HepG2 (cell line): ENCODE results near the gene CLCN4. TPM values are rescaled to one million over a fixed set of nuclear protein-coding genes. Genes with fewer than 3 reads are reported as not detected.

Experiments
- ATAC-seq: fragments of 200-7000 bp; cut with Tn5 transposase; 3 replicates; pipeline ENCODE4 v1.9.1; 2020; ENCODE audit warnings: mild to moderate bottlenecking, moderate library complexity
- BruUV-seq: library from RNA; stranded (reverse); fragments of 400-500 nt; replicated peaks from 2 replicates; lab custom pipeline; 2021; lab: Mats Ljungman, UMichigan
- CTCF ChIA-PET: fragments of 300-600 bp; formaldehyde crosslinking; extraction: SDS; loops from one replicate; lab custom pipeline; 2021; ENCODE audit warnings: low total read pairs, inconsistent platforms, low intra/inter-chr PET ratio; lab: Yijun Ruan, JAX
- POLR2A ChIA-PET: fragments of 350-600 bp; sonication (Branson Sonifier 250); formaldehyde crosslinking; loops from one replicate; lab custom pipeline; 2020; ENCODE audit warnings: antibody characterized with exemption, inconsistent platforms; lab: Yijun Ruan, JAX
- DNase-seq: peaks from one replicate; pipeline ENCODE4 v3.0.0-alpha.2; 2015; ENCODE audit warnings: low spot score
- FAIRE-seq: peaks from 3 replicates; lab custom pipeline; 2011; peaks lifted over from hg19 to GRCh38; lab: Jason Lieb, UNC
- H2AFZ ChIP-seq: one replicate; pipeline ENCODE4 v1.6.1; 2011; ENCODE audit warnings: low read length, inconsistent platforms
- H3K27ac ChIP-seq: fragments of 300-600 bp; 3 replicates; pipeline ENCODE4 v1.8.0; 2011; ENCODE audit warnings: mixed run types, mild to moderate bottlenecking, mixed read lengths, low read length, inconsistent platforms; ENCODE audit not compliant: insufficient read depth; ENCODE audit errors: extremely low read length
- H3K27me3 ChIP-seq, 2 experiments: fragments of 200-600 bp in 1 of 2; 2 replicates in 1 of 2; 3 replicates in 1 of 2; pipeline versions ENCODE4 v1.6.0 to v1.8.0; 2011; ENCODE audit warnings: low read length in 2 of 2, mild to moderate bottlenecking in 2 of 2, moderate library complexity in 2 of 2, inconsistent platforms in 1 of 2; ENCODE audit not compliant: insufficient read depth in 2 of 2, control insufficient read depth in 1 of 2
- H3K36me3 ChIP-seq, 2 experiments: fragments of 200-600 bp in 1 of 2; replicated peaks in 1 of 2; 2 replicates in 1 of 2; 3 replicates in 1 of 2; pipeline versions ENCODE4 v1.5.1 to v1.8.0; 2011; ENCODE audit warnings: low read length in 2 of 2, inconsistent platforms in 1 of 2; ENCODE audit not compliant: insufficient read depth in 2 of 2, control insufficient read depth in 1 of 2
- H3K4me1 ChIP-seq: 2 replicates; pipeline ENCODE4 v1.5.1; 2012; ENCODE audit warnings: low read length, inconsistent platforms; ENCODE audit not compliant: insufficient read depth
- H3K4me2 ChIP-seq: 2 replicates; pipeline ENCODE4 v1.6.0; 2011; ENCODE audit warnings: low read depth, low read length, inconsistent platforms
- H3K4me3 ChIP-seq, 3 experiments: fragments of 200-600 bp in 1 of 3; sonication (generic), shearing (Covaris generic) in 1 of 3; replicated peaks in 1 of 3; 2 replicates each; pipeline ENCODE4 v1.5.1; 2011 to 2016; ENCODE audit warnings: low read length in 3 of 3, inconsistent platforms in 2 of 3, low read depth in 2 of 3, mild to moderate bottlenecking in 2 of 3, control low read depth in 1 of 3, mixed read lengths in 1 of 3; ENCODE audit not compliant: insufficient read depth in 1 of 3
- H3K79me2 ChIP-seq: one replicate; pipeline ENCODE4 v1.6.1; 2011; ENCODE audit warnings: low read length, inconsistent platforms; ENCODE audit not compliant: insufficient read depth
- H3K9ac ChIP-seq: 2 replicates; pipeline ENCODE4 v1.6.0; 2011; ENCODE audit warnings: mild to moderate bottlenecking, low read depth, low read length, inconsistent platforms; ENCODE audit not compliant: insufficient read depth
- H3K9me3 ChIP-seq: 2 replicates; pipeline ENCODE4 v1.5.1; 2012; ENCODE audit warnings: mild to moderate bottlenecking, low read length
- H4K20me1 ChIP-seq: 2 replicates; pipeline ENCODE4 v1.6.0; 2011; ENCODE audit warnings: inconsistent platforms, mild to moderate bottlenecking, low read length, moderate library complexity; ENCODE audit not compliant: insufficient read depth
- ETV5 ChIP-seq: IDR thresholded peaks from 2 replicates; pipeline ENCODE4 v1.6.1; 2018; ENCODE audit warnings: missing biosample characterization, missing genetic modification reagents, inconsistent platforms, borderline replicate concordance
- HDAC2 ChIP-seq: sonication (generic); formaldehyde crosslinking; IDR thresholded peaks from 2 replicates; pipeline ENCODE4 v1.4.0; 2020; ENCODE audit warnings: missing genetic modification reagents
- NFATC3 ChIP-seq: sonication (generic); formaldehyde crosslinking; IDR thresholded peaks from 2 replicates; pipeline ENCODE4 v1.5.1; 2020; ENCODE audit warnings: mild to moderate bottlenecking, missing genetic modification reagents
- NR2F2 ChIP-seq: IDR thresholded peaks from 2 replicates; pipeline ENCODE4 v1.6.1; 2012; ENCODE audit warnings: low read depth, inconsistent platforms, borderline replicate concordance
- REPIN1 ChIP-seq: sonication (generic); formaldehyde crosslinking; IDR thresholded peaks from 2 replicates; pipeline ENCODE4 v1.8.0; 2022; ENCODE audit warnings: missing genetic modification reagents, low read depth, mild to moderate bottlenecking, borderline replicate concordance
- SOX5 ChIP-seq: IDR thresholded peaks from 2 replicates; pipeline ENCODE4 v1.6.1; 2016; ENCODE audit warnings: borderline replicate concordance
- STAT5B ChIP-seq: sonication (generic); formaldehyde crosslinking; IDR thresholded peaks from 2 replicates; pipeline ENCODE4 v1.4.0; 2020; ENCODE audit warnings: missing genetic modification reagents
- SUZ12 ChIP-seq: fragments of 150-350 bp; IDR thresholded peaks from 2 replicates; pipeline ENCODE4 v1.6.1; 2014; ENCODE audit warnings: low read depth, low read length
- TFDP2 ChIP-seq: sonication (generic); formaldehyde crosslinking; IDR thresholded peaks from 2 replicates; pipeline ENCODE4 v1.4.0; 2020; ENCODE audit warnings: missing genetic modification reagents
- ZNF547 ChIP-seq: sonication (generic); formaldehyde crosslinking; IDR thresholded peaks from 2 replicates; pipeline ENCODE4 v1.5.1; 2020; ENCODE audit warnings: mild to moderate bottlenecking, missing genetic modification reagents
- ZNF564 ChIP-seq: sonication (generic); formaldehyde crosslinking; IDR thresholded peaks from 2 replicates; pipeline ENCODE4 v1.8.1; 2023; ENCODE audit warnings: mild to moderate bottlenecking, missing genetic modification reagents
- WGBS: methylation state at CpG from one replicate; pipeline ENCODE4 v1.1.6; 2017; ENCODE audit warnings: low lambda C conversion rate; 5-methylcytosine and 5-hydroxymethylcytosine counted together
- in situ Hi-C: cut with HindIII; loops from 2 replicates; pipeline ENCODE4 v1.10.0; 2017; ENCODE audit warnings: low pct_unique_long_range_greater_than_20kb; ENCODE audit not compliant: extremely low pct_ligation_motif_present
- intact Hi-C: fragments of 100-400 bp; cut with micrococcal nuclease; formaldehyde crosslinking; loops from one replicate; pipeline ENCODE4 v1.10.0; 2022; ENCODE audit not compliant: unreplicated experiment
- polyA plus RNA-seq, 8 experiments: library from polyadenylated mRNA; depleted of rRNA in 3 of 8; stranded (reverse) in 7 of 8; unstranded in 1 of 8; fragments of >200 nt; fragmentation: Illumina TruSeq in 4 of 8; extraction: Trizol in 4 of 8; gene quantifications; 2 replicates each; pipeline versions ENCODE4 v1.2.1 to v1.2.3, GENCODE V29; 2011 to 2016; ENCODE audit warnings: low read depth in 4 of 8, missing spikeins in 1 of 8, mixed read lengths in 1 of 8; ENCODE audit not compliant: insufficient read depth in 1 of 8
- total RNA-seq, 5 experiments: library from RNA; depleted of rRNA; stranded (reverse); fragments of >200 nt; fragmentation: Illumina TruSeq; extraction: Trizol; gene quantifications; 2 replicates each; pipeline ENCODE4 v1.2.3, GENCODE V29; 2016; ENCODE audit warnings: low read depth in 1 of 5
- TF ChIP-seq, protein P1 (sequence below): IDR thresholded peaks from 2 replicates; pipeline ENCODE4 v1.6.1; 2016; ENCODE audit warnings: low read depth, missing genetic modification reagents, missing compliant biosample characterization

CLCN4 gene
- total and polyA plus RNA-seq, 2 of the 13 experiments (the other 11 are each of a cell fraction or from before 2014, with no cell fraction given) = 1.8 to 2.5 TPM

- CTCF ChIA-PET = no interaction called here
- no peaks in the 10 kb centered on the region for H3K4me1 ChIP-seq
- H3K9ac ChIP-seq = no peak overlapping the region
- H3K27ac ChIP-seq = no peak overlapping the region
- no TSS peak for BruUV-seq
- TF ChIP-seq REPIN1 (CRISPR knock-in tag) (no peak), ETV5 (CRISPR knock-in tag) (no peak), TFDP2 (no peak), SOX5 (CRISPR knock-in tag) (no peak), HDAC2 (CRISPR knock-in tag) (no peak), NR2F2 (no peak), ZNF564 (no peak), NFATC3 (CRISPR knock-in tag) (no peak), ZNF547 (CRISPR knock-in tag) (no peak), SUZ12 (no peak), STAT5B (CRISPR knock-in tag) (no peak)
- TF ChIP-seq, protein P1, sequence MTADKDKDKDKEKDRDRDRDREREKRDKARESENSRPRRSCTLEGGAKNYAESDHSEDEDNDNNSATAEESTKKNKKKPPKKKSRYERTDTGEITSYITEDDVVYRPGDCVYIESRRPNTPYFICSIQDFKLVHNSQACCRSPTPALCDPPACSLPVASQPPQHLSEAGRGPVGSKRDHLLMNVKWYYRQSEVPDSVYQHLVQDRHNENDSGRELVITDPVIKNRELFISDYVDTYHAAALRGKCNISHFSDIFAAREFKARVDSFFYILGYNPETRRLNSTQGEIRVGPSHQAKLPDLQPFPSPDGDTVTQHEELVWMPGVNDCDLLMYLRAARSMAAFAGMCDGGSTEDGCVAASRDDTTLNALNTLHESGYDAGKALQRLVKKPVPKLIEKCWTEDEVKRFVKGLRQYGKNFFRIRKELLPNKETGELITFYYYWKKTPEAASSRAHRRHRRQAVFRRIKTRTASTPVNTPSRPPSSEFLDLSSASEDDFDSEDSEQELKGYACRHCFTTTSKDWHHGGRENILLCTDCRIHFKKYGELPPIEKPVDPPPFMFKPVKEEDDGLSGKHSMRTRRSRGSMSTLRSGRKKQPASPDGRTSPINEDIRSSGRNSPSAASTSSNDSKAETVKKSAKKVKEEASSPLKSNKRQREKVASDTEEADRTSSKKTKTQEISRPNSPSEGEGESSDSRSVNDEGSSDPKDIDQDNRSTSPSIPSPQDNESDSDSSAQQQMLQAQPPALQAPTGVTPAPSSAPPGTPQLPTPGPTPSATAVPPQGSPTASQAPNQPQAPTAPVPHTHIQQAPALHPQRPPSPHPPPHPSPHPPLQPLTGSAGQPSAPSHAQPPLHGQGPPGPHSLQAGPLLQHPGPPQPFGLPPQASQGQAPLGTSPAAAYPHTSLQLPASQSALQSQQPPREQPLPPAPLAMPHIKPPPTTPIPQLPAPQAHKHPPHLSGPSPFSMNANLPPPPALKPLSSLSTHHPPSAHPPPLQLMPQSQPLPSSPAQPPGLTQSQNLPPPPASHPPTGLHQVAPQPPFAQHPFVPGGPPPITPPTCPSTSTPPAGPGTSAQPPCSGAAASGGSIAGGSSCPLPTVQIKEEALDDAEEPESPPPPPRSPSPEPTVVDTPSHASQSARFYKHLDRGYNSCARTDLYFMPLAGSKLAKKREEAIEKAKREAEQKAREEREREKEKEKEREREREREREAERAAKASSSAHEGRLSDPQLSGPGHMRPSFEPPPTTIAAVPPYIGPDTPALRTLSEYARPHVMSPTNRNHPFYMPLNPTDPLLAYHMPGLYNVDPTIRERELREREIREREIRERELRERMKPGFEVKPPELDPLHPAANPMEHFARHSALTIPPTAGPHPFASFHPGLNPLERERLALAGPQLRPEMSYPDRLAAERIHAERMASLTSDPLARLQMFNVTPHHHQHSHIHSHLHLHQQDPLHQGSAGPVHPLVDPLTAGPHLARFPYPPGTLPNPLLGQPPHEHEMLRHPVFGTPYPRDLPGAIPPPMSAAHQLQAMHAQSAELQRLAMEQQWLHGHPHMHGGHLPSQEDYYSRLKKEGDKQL (CRISPR knock-in tag) = no peak
- 91% methylated on average over 8 of the region's 8 CpGs for WGBS
- no peak for FAIRE-seq
- H3K79me2 ChIP-seq = no peaks in the 10 kb centered on the region
- H3K4me3 ChIP-seq = no peak overlapping the region
- intact Hi-C loops (no loop called here), in situ Hi-C loops (no loop called here)
- H3K36me3 ChIP-seq = no peaks in the 10 kb centered on the region
- H3K27me3 ChIP-seq = no peaks in the 10 kb centered on the region
- no peak for DNase-seq
- H4K20me1 ChIP-seq = no peaks in the 10 kb centered on the region
- no peak overlapping the region for H2AFZ ChIP-seq
- POLR2A ChIA-PET = no interaction called here
- ATAC-seq = no peak
- no peak overlapping the region for H3K4me2 ChIP-seq
- H3K9me3 ChIP-seq = no peaks in the 10 kb centered on the region
Measured at GRCh38 chrX:10223781-10224180, 67.0 kb downstream of the CLCN4 start.
